HEK293 (cell line): ENCODE results near the gene TMOD2.

Source experiments
- CTCF ChIA-PET: fragments of 350-600 bp; formaldehyde crosslinking; extraction: SDS; loops from one replicate; lab custom pipeline; 2021; ENCODE audit warnings: antibody characterized with exemption; lab: Yijun Ruan, JAX
- POLR2A ChIA-PET: fragments of 300-600 bp; formaldehyde crosslinking; extraction: SDS; loops from one replicate; lab custom pipeline; 2020; ENCODE audit warnings: antibody characterized with exemption, inconsistent platforms; lab: Yijun Ruan, JAX
- H3K27ac ChIP-seq: fragments of 200-500 bp; sonication (Bioruptor generic); 2 replicates; pipeline ENCODE4 v1.5.1; 2014; ENCODE audit warnings: low read depth, low read length, control low read depth, inconsistent platforms; ENCODE audit errors: extremely low read depth
- H3K36me3 ChIP-seq, 2 experiments: fragments of 200-500 bp in 1 of 2; sonication (Bioruptor generic) in 1 of 2; 1 replicate in 1 of 2; 2 replicates in 1 of 2; pipeline ENCODE4 v1.5.1; 2014 to 2017; ENCODE audit warnings: inconsistent platforms in 2 of 2, low read length in 2 of 2; ENCODE audit not compliant: control insufficient read depth in 2 of 2, insufficient read depth in 1 of 2
- H3K4me1 ChIP-seq: fragments of 200-500 bp; sonication (Bioruptor generic); 2 replicates; pipeline ENCODE4 v1.5.1; 2014; ENCODE audit warnings: mild to moderate bottlenecking, low read length, inconsistent platforms; ENCODE audit not compliant: control insufficient read depth, insufficient read depth
- H3K4me3 ChIP-seq: 2 replicates; pipeline ENCODE4 v1.5.1; 2011; ENCODE audit warnings: low read depth, mild to moderate bottlenecking, control low read depth, low read length, moderate library complexity
- H3K9me3 ChIP-seq: fragments of 200-500 bp; sonication (Bioruptor generic); 2 replicates; pipeline ENCODE4 v1.5.1; 2014; ENCODE audit warnings: low read depth, low read length, inconsistent platforms; ENCODE audit not compliant: control insufficient read depth, insufficient read depth
- BCL11A ChIP-seq: fragments of 450-650 bp; formaldehyde crosslinking; IDR thresholded peaks from 2 replicates; pipeline ENCODE4 v1.5.1; 2016; ENCODE audit warnings: low read depth, missing biosample characterization, missing genetic modification characterization
- BCL11B ChIP-seq: fragments of 450-650 bp; formaldehyde crosslinking; IDR thresholded peaks from 2 replicates; pipeline ENCODE4 v1.5.1; 2016; ENCODE audit warnings: low read depth, missing biosample characterization, missing genetic modification characterization
- ZFP41 ChIP-seq: fragments of 450-650 bp; formaldehyde crosslinking; IDR thresholded peaks from 2 replicates; pipeline ENCODE4 v1.5.1; 2016; ENCODE audit warnings: missing biosample characterization, missing genetic modification characterization, borderline replicate concordance
- ZNF19 ChIP-seq: fragments of 450-650 bp; formaldehyde crosslinking; IDR thresholded peaks from 2 replicates; pipeline ENCODE4; 2016; ENCODE audit warnings: missing biosample characterization, missing genetic modification characterization, low read depth
- ZNF214 ChIP-seq: fragments of 450-650 bp; formaldehyde crosslinking; IDR thresholded peaks from 2 replicates; pipeline ENCODE4 v1.5.1; 2017; ENCODE audit warnings: missing biosample characterization, mild to moderate bottlenecking, missing genetic modification characterization, borderline replicate concordance
- ZNF530 ChIP-seq: fragments of 450-650 bp; formaldehyde crosslinking; IDR thresholded peaks from 2 replicates; pipeline ENCODE4 v1.5.1; 2016; ENCODE audit warnings: low read depth, missing biosample characterization, missing genetic modification characterization
- ZNF585B ChIP-seq: fragments of 450-650 bp; formaldehyde crosslinking; IDR thresholded peaks from 2 replicates; pipeline ENCODE4 v1.5.1; 2016; ENCODE audit warnings: missing biosample characterization, missing genetic modification characterization
- ZNF621 ChIP-seq: fragments of 450-650 bp; formaldehyde crosslinking; IDR thresholded peaks from 2 replicates; pipeline ENCODE4 v1.5.1; 2017; ENCODE audit warnings: missing biosample characterization, missing genetic modification characterization
- ZNF677 ChIP-seq: fragments of 450-650 bp; IDR thresholded peaks from 2 replicates; pipeline ENCODE4 v1.5.0; 2018; ENCODE audit warnings: missing biosample characterization, mild to moderate bottlenecking, missing genetic modification characterization, moderate library complexity
- ZNF785 ChIP-seq: fragments of 450-650 bp; formaldehyde crosslinking; IDR thresholded peaks from 2 replicates; pipeline ENCODE4 v1.5.1; 2016; ENCODE audit warnings: missing biosample characterization, missing genetic modification characterization
- ZNF830 ChIP-seq: fragments of 450-650 bp; IDR thresholded peaks from 2 replicates; pipeline ENCODE4 v1.5.0; 2018; ENCODE audit warnings: missing biosample characterization, missing genetic modification characterization, low read depth, mild to moderate bottlenecking, moderate library complexity
- TF ChIP-seq, protein P1 (sequence below): fragments of 450-650 bp; formaldehyde crosslinking; IDR thresholded peaks from 2 replicates; pipeline ENCODE4 v1.5.1; 2016; ENCODE audit warnings: missing biosample characterization, missing genetic modification characterization
- TF ChIP-seq, protein P2 (sequence below): fragments of 450-650 bp; formaldehyde crosslinking; IDR thresholded peaks from 2 replicates; pipeline ENCODE4 v1.5.1; 2017; ENCODE audit warnings: missing biosample characterization, missing genetic modification characterization
- TF ChIP-seq, protein P3 (sequence below): fragments of 450-650 bp; formaldehyde crosslinking; IDR thresholded peaks from 2 replicates; pipeline ENCODE4 v1.5.1; 2016; ENCODE audit warnings: missing biosample characterization, missing genetic modification characterization
- TF ChIP-seq, protein P4 (sequence below): fragments of 450-650 bp; formaldehyde crosslinking; IDR thresholded peaks from 2 replicates; pipeline ENCODE4; 2016; ENCODE audit warnings: missing biosample characterization, missing genetic modification characterization
- TF ChIP-seq, protein P5 (sequence below): fragments of 450-650 bp; formaldehyde crosslinking; IDR thresholded peaks from 2 replicates; pipeline ENCODE4 v1.5.1; 2017; ENCODE audit warnings: missing biosample characterization, missing genetic modification characterization
- TF ChIP-seq, protein P6 (sequence below): fragments of 450-650 bp; formaldehyde crosslinking; IDR thresholded peaks from 2 replicates; pipeline ENCODE4 v1.5.1; 2016; ENCODE audit warnings: missing biosample characterization, missing genetic modification characterization

The TMOD2 gene

DNA sequence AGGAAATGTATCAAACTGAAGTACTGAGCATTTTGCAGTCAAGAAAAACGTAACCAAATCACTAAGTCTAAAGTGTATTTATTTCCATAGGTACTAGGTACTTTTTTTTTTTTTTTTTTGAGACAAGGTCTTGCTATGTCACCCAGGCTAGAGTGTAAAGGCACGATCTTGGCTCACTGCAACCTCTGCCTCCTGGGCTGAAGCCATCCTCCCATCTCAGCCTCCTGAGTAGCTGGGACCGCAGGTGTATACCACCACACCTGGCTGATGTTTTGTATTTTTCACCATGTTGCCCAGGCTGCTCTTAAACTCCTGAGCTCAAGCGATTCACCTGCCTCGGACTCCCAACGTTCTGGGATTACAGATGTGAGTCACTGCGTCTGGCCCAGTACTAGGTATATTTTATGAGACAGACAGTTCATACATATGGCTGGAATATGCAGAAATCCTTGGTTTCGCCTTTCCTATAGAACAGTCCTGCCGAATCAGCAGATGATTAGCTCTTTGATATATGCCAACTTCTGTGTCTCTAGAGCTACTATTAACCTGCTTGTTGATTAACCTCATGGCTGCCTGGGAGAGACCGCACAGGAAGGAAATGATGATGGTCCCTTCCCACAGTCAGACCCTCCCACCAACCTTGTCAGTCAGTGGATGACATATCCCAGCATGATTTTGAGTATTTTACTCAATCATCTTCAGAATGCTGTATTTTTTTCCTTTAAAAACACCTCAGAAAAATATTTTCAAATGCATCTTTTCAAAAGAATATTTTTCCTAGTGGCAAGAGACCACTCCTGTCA lies 110.4 kb downstream of the TMOD2 start (continued):
- TF ChIP-seq, protein P1, sequence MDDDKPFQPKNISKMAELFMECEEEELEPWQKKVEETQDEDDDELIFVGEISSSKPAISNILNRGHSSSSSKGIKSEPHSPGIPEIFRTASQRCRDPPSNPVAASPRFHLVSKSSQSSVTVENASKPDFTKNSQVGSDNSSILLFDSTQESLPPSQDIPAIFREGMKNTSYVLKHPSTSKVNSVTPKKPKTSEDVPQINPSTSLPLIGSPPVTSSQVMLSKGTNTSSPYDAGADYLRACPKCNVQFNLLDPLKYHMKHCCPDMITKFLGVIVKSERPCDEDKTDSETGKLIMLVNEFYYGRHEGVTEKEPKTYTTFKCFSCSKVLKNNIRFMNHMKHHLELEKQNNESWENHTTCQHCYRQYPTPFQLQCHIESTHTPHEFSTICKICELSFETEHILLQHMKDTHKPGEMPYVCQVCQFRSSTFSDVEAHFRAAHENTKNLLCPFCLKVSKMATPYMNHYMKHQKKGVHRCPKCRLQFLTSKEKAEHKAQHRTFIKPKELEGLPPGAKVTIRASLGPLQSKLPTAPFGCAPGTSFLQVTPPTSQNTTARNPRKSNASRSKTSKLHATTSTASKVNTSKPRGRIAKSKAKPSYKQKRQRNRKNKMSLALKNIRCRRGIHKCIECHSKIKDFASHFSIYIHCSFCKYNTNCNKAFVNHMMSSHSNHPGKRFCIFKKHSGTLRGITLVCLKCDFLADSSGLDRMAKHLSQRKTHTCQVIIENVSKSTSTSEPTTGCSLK (tag by site-specific recombination), result no peak
- TF ChIP-seq, protein P2, sequence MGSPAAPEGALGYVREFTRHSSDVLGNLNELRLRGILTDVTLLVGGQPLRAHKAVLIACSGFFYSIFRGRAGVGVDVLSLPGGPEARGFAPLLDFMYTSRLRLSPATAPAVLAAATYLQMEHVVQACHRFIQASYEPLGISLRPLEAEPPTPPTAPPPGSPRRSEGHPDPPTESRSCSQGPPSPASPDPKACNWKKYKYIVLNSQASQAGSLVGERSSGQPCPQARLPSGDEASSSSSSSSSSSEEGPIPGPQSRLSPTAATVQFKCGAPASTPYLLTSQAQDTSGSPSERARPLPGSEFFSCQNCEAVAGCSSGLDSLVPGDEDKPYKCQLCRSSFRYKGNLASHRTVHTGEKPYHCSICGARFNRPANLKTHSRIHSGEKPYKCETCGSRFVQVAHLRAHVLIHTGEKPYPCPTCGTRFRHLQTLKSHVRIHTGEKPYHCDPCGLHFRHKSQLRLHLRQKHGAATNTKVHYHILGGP (tag by site-specific recombination), result no peak
- TF ChIP-seq ZFP41 (tag by site-specific recombination) (no peak), BCL11B (tag by site-specific recombination) (no peak), ZNF585B (tag by site-specific recombination) (no peak)
- TF ChIP-seq, protein P3, sequence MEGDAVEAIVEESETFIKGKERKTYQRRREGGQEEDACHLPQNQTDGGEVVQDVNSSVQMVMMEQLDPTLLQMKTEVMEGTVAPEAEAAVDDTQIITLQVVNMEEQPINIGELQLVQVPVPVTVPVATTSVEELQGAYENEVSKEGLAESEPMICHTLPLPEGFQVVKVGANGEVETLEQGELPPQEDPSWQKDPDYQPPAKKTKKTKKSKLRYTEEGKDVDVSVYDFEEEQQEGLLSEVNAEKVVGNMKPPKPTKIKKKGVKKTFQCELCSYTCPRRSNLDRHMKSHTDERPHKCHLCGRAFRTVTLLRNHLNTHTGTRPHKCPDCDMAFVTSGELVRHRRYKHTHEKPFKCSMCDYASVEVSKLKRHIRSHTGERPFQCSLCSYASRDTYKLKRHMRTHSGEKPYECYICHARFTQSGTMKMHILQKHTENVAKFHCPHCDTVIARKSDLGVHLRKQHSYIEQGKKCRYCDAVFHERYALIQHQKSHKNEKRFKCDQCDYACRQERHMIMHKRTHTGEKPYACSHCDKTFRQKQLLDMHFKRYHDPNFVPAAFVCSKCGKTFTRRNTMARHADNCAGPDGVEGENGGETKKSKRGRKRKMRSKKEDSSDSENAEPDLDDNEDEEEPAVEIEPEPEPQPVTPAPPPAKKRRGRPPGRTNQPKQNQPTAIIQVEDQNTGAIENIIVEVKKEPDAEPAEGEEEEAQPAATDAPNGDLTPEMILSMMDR (tag by site-specific recombination), result no peak

DNA sequence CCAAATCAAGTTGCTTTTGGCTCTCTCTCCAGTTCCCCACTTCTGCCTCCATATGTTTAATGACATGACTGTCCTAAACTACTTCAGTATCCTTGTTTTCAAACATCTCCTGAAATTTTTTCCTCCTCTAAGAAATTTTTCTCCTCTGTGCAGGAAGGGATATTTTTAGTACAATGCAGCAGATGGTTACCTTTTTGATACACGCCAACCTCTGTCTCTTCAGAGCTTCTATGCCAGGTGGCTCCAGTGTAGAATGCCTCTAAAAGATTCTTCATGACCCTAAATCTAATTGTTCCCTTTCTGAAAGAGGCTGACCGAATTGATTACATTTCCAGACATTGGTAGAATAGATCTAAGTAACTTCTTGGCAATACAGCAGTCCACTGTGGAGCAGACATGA lies 111.7 kb downstream of the TMOD2 start:
- TF ChIP-seq, protein P2 (tag by site-specific recombination), result no peak
- TF ChIP-seq ZNF830 (tag by site-specific recombination) (no peak), ZNF214 (tag by site-specific recombination) (no peak), ZNF530 (tag by site-specific recombination) (no peak), ZNF677 (tag by site-specific recombination) (no peak), ZNF785 (tag by site-specific recombination) (no peak), ZNF621 (tag by site-specific recombination) (no peak), BCL11A (tag by site-specific recombination) (no peak), ZNF19 (tag by site-specific recombination) (no peak)
- TF ChIP-seq, protein P4, sequence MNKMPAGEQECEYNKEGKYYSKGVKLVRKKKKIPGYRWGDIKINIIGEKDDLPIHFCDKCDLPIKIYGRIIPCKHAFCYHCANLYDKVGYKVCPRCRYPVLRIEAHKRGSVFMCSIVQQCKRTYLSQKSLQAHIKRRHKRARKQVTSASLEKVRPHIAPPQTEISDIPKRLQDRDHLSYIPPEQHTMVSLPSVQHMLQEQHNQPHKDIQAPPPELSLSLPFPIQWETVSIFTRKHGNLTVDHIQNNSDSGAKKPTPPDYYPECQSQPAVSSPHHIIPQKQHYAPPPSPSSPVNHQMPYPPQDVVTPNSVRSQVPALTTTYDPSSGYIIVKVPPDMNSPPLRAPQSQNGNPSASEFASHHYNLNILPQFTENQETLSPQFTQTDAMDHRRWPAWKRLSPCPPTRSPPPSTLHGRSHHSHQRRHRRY (tag by site-specific recombination), result no peak
- TF ChIP-seq, protein P5, sequence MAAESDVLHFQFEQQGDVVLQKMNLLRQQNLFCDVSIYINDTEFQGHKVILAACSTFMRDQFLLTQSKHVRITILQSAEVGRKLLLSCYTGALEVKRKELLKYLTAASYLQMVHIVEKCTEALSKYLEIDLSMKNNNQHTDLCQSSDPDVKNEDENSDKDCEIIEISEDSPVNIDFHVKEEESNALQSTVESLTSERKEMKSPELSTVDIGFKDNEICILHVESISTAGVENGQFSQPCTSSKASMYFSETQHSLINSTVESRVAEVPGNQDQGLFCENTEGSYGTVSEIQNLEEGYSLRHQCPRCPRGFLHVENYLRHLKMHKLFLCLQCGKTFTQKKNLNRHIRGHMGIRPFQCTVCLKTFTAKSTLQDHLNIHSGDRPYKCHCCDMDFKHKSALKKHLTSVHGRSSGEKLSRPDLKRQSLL (tag by site-specific recombination), result no peak
- TF ChIP-seq, protein P6, sequence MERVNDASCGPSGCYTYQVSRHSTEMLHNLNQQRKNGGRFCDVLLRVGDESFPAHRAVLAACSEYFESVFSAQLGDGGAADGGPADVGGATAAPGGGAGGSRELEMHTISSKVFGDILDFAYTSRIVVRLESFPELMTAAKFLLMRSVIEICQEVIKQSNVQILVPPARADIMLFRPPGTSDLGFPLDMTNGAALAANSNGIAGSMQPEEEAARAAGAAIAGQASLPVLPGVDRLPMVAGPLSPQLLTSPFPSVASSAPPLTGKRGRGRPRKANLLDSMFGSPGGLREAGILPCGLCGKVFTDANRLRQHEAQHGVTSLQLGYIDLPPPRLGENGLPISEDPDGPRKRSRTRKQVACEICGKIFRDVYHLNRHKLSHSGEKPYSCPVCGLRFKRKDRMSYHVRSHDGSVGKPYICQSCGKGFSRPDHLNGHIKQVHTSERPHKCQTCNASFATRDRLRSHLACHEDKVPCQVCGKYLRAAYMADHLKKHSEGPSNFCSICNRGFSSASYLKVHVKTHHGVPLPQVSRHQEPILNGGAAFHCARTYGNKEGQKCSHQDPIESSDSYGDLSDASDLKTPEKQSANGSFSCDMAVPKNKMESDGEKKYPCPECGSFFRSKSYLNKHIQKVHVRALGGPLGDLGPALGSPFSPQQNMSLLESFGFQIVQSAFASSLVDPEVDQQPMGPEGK (tag by site-specific recombination), result no peak
- POLR2A ChIA-PET, result no interaction called here
- Histone ChIP-seq H3K27ac (no peak overlapping the region), H3K9me3 (no peaks in the 10 kb centered on the region), H3K4me1 (no peaks in the 10 kb centered on the region), H3K36me3 (peaks cover 12 to 17% of the 10 kb centered on the region in 2 experiments), H3K4me3 (no peak overlapping the region)
- CTCF ChIA-PET, result interaction anchor here (0.6 kb wide), 1 partner anchor 254 kb away, joined by 3 read pairs; no protein-coding TSS in a partner anchor
